IMR-90 (cell line): ENCODE results near the gene GATA1. TPM values are rescaled to one million over a fixed set of nuclear protein-coding genes. Genes with fewer than 3 reads are reported as not detected.
A peak's percentile ranks its signal among the peaks of the same experiment; 100 is the strongest.

Source experiments
- ATAC-seq: fragments of 200-7000 bp; cut with Tn5 transposase; 2 replicates; pipeline ENCODE4 v1.9.1; 2020; ENCODE audit warnings: low read depth, mild to moderate bottlenecking, moderate library complexity
- BruUV-seq: library from RNA; stranded (reverse); fragments of 400-500 nt; replicated peaks from 2 replicates; lab custom pipeline; 2021; lab: Mats Ljungman, UMichigan
- CTCF ChIA-PET: fragments of 300-600 bp; formaldehyde crosslinking; extraction: SDS; loops from one replicate; lab custom pipeline; 2021; ENCODE audit warnings: antibody characterized with exemption; lab: Yijun Ruan, JAX
- POLR2A ChIA-PET: fragments of 300-600 bp; sonication (Branson Sonifier 250); formaldehyde crosslinking; loops from one replicate; lab custom pipeline; 2022; ENCODE audit warnings: antibody characterized with exemption; ENCODE audit not compliant: unreplicated experiment; lab: Charles Lee
- DNase-seq: peaks from one replicate; pipeline ENCODE4 v3.0.0; 2013
- H2AFZ ChIP-seq: replicated peaks from 2 replicates; pipeline ENCODE3; 2013; ENCODE audit warnings: low read length, mild to moderate bottlenecking; ENCODE audit not compliant: poor library complexity
- H2AK5ac ChIP-seq: 2 replicates; pipeline ENCODE4 v1.6.1; 2013; ENCODE audit warnings: low read depth, low read length, inconsistent platforms
- H2AK9ac ChIP-seq: replicated peaks from 2 replicates; pipeline ENCODE3; 2013; ENCODE audit warnings: mild to moderate bottlenecking, low read depth, low read length, moderate library complexity; ENCODE audit not compliant: poor library complexity
- H2BK120ac ChIP-seq: 2 replicates; pipeline ENCODE4 v1.6.1; 2013; ENCODE audit warnings: low read depth, low read length, inconsistent platforms
- H2BK15ac ChIP-seq: 3 replicates; pipeline ENCODE4 v1.6.1; 2013; ENCODE audit warnings: low read depth, low read length, inconsistent platforms
- H2BK20ac ChIP-seq: 2 replicates; pipeline ENCODE4 v1.6.1; 2013; ENCODE audit warnings: low read depth, mild to moderate bottlenecking, inconsistent platforms, low read length, moderate library complexity
- H2BK5ac ChIP-seq: 2 replicates; pipeline ENCODE4 v1.6.1; 2013; ENCODE audit warnings: mild to moderate bottlenecking, low read depth, low read length, inconsistent platforms; ENCODE audit not compliant: poor library complexity, severe bottlenecking
- H3K14ac ChIP-seq: replicated peaks from 2 replicates; pipeline ENCODE4 v1.6.1; 2013; ENCODE audit warnings: low read depth, low read length, inconsistent platforms
- H3K18ac ChIP-seq: 2 replicates; pipeline ENCODE4 v1.6.1; 2013; ENCODE audit warnings: low read depth, low read length, control low read depth
- H3K23ac ChIP-seq: 2 replicates; pipeline ENCODE4 v1.6.1; 2013; ENCODE audit warnings: low read depth, low read length, inconsistent platforms
- H3K27ac ChIP-seq: 2 replicates; pipeline ENCODE4 v1.5.1; 2013; ENCODE audit warnings: mild to moderate bottlenecking, control low read depth, low read length; ENCODE audit not compliant: insufficient read depth
- H3K27me3 ChIP-seq: 2 replicates; pipeline ENCODE4 v1.6.1; 2013; ENCODE audit warnings: low read length; ENCODE audit not compliant: control insufficient read depth, insufficient read depth
- H3K36me3 ChIP-seq: 2 replicates; pipeline ENCODE4 v1.6.1; 2013; ENCODE audit warnings: low read length, mixed read lengths; ENCODE audit not compliant: control insufficient read depth, insufficient read depth
- H3K4ac ChIP-seq: 2 replicates; pipeline ENCODE4 v1.6.1; 2013; ENCODE audit warnings: low read depth, low read length, inconsistent platforms
- H3K4me1 ChIP-seq: 2 replicates; pipeline ENCODE4 v1.6.1; 2013; ENCODE audit warnings: low read length, mixed read lengths; ENCODE audit not compliant: control insufficient read depth, insufficient read depth
- H3K4me2 ChIP-seq: 2 replicates; pipeline ENCODE4 v1.6.1; 2013; ENCODE audit warnings: low read depth, mild to moderate bottlenecking, control low read depth, low read length, moderate library complexity
- H3K4me3 ChIP-seq: 2 replicates; pipeline ENCODE4 v1.5.1; 2013; ENCODE audit warnings: low read depth, mild to moderate bottlenecking, control low read depth, low read length, moderate library complexity; ENCODE audit not compliant: insufficient read depth
- H3K56ac ChIP-seq: 2 replicates; pipeline ENCODE4 v1.6.1; 2013; ENCODE audit warnings: low read length, inconsistent platforms; ENCODE audit not compliant: insufficient read depth; ENCODE audit errors: extremely low read depth
- H3K79me1 ChIP-seq, 2 experiments: 2 replicates each; pipeline ENCODE4 v1.6.1; 2013; ENCODE audit warnings: low read length in 2 of 2, inconsistent platforms in 1 of 2, low read depth in 1 of 2
- H3K9ac ChIP-seq: 2 replicates; pipeline ENCODE4 v1.6.1; 2013; ENCODE audit warnings: low read depth, low read length, control low read depth
- H3K9me1 ChIP-seq: 2 replicates; pipeline ENCODE4 v1.6.1; 2013; ENCODE audit warnings: low read length, inconsistent platforms; ENCODE audit not compliant: insufficient read depth
- H3K9me3 ChIP-seq: 2 replicates; pipeline ENCODE4 v1.6.1; 2013; ENCODE audit warnings: low read length; ENCODE audit not compliant: control insufficient read depth, insufficient read depth
- H4K20me1 ChIP-seq: 2 replicates; pipeline ENCODE4 v1.6.1; 2013; ENCODE audit warnings: low read length, inconsistent platforms; ENCODE audit not compliant: insufficient read depth
- H4K5ac ChIP-seq: 2 replicates; pipeline ENCODE4 v1.6.1; 2013; ENCODE audit warnings: mild to moderate bottlenecking, low read depth, low read length, control low read depth
- H4K8ac ChIP-seq, 2 experiments: 2 replicates each; pipeline ENCODE4 v1.6.1; 2013; ENCODE audit warnings: low read depth in 2 of 2, low read length in 2 of 2, control low read depth in 1 of 2, inconsistent platforms in 1 of 2
- H4K91ac ChIP-seq: 2 replicates; pipeline ENCODE4 v1.6.1; 2013; ENCODE audit warnings: low read depth, low read length, inconsistent platforms; ENCODE audit not compliant: insufficient read depth
- BHLHE40 ChIP-seq: fragments of 150-350 bp; IDR thresholded peaks from 2 replicates; pipeline ENCODE4 v1.6.1; 2016; ENCODE audit warnings: mild to moderate bottlenecking, low read depth, low read length
- CEBPB ChIP-seq: IDR thresholded peaks from 2 replicates; pipeline ENCODE4 v1.6.1; 2012; ENCODE audit warnings: low read depth, low read length, improper control_type of control experiment
- FOS ChIP-seq: fragments of 150-350 bp; IDR thresholded peaks from 2 replicates; pipeline ENCODE4 v1.6.1; 2016; ENCODE audit warnings: low read depth, low read length
- MAFK ChIP-seq: IDR thresholded peaks from 2 replicates; pipeline ENCODE4 v1.6.1; 2012; ENCODE audit warnings: low read depth, low read length, improper control_type of control experiment
- MAZ ChIP-seq: IDR thresholded peaks from 2 replicates; pipeline ENCODE4 v1.6.1; 2012; ENCODE audit warnings: low read depth, mild to moderate bottlenecking, low read length, improper control_type of control experiment, moderate library complexity, borderline replicate concordance
- RAD21 ChIP-seq: IDR thresholded peaks from 2 replicates; pipeline ENCODE4 v1.6.1; 2012; ENCODE audit warnings: low read length, improper control_type of control experiment
- RCOR1 ChIP-seq: IDR thresholded peaks from 2 replicates; pipeline ENCODE4 v1.6.1; 2012; ENCODE audit warnings: mild to moderate bottlenecking, low read length, improper control_type of control experiment; ENCODE audit not compliant: insufficient replicate concordance
- RFX5 ChIP-seq: IDR thresholded peaks from 2 replicates; pipeline ENCODE4 v1.8.0; 2012; ENCODE audit warnings: low read depth, mild to moderate bottlenecking, low read length, moderate library complexity
- USF2 ChIP-seq: fragments of 150-350 bp; IDR thresholded peaks from 2 replicates; pipeline ENCODE4 v1.6.1; 2017; ENCODE audit warnings: mild to moderate bottlenecking, antibody characterized with exemption, low read length, low read depth
- WGBS, 2 experiments: methylation state at CpG; one replicate each; pipeline versions ENCODE4 v1.1.5 to v1.1.7; 2013; ENCODE audit warnings: missing lambda C conversion rate in 2 of 2; ENCODE audit not compliant: insufficient read length in 1 of 2; ENCODE audit errors: extremely low coverage in 2 of 2; 5-methylcytosine and 5-hydroxymethylcytosine counted together
- dilution Hi-C: fragments of 300-500 bp; cut with HindIII; formaldehyde crosslinking; loops from one replicate; pipeline ENCODE4 v1.14.3; 2018; ENCODE audit warnings: low sequenced_read_pairs; ENCODE audit not compliant: unreplicated experiment
- in situ Hi-C: fragments of 300-500 bp; cut with MboI; formaldehyde crosslinking; loops from 3 replicates; pipeline ENCODE4 v1.14.3; 2019; ENCODE audit warnings: low sequenced_read_pairs, inconsistent platforms, mixed read lengths
- intact Hi-C: fragments of 100-400 bp; cut with micrococcal nuclease; formaldehyde crosslinking; loops from 2 replicates; pipeline ENCODE4 v1.10.0; 2022
- polyA plus RNA-seq, 3 experiments: library from polyadenylated mRNA; depleted of rRNA; stranded (reverse); fragments of >200 nt; gene quantifications; 2 replicates each; pipeline ENCODE4 v1.2.3, GENCODE V29; 2012; ENCODE audit warnings: low replicate concordance in 1 of 3
- total RNA-seq: library from RNA; depleted of rRNA; stranded (reverse); fragments of >200 nt; gene quantifications from 2 replicates; pipeline ENCODE4 v1.2.3, GENCODE V29; 2012

The GATA1 gene
- total and polyA plus RNA-seq, 2 of the 4 experiments (the other 2 are of a cell fraction): not detected

- ATAC-seq (no peak), DNase-seq (no peak)
- Histone ChIP-seq H3K56ac (no peak overlapping the region), H3K36me3 (no peaks in the 10 kb centered on the region), H3K79me1 (no peaks in the 10 kb centered on the region), H2BK120ac (no peak overlapping the region), H4K20me1 (no peaks in the 10 kb centered on the region), H4K5ac (no peak overlapping the region), H4K91ac (no peak overlapping the region), H2AFZ (peak overlapping the region; percentile 80), H2BK5ac (no peak overlapping the region), H3K4me3 (no peak overlapping the region), H3K18ac (no peak overlapping the region), H2BK20ac (no peak overlapping the region), H2BK15ac (no peak overlapping the region), H2AK9ac (peak overlapping the region; percentile 71), H3K4me1 (no peaks in the 10 kb centered on the region; the same call in none of the 2 replicates), H3K27me3 (peaks cover 4% of the 10 kb centered on the region; the same call in 1 of the 2 replicates), H3K23ac (no peak overlapping the region), H4K8ac (no peak overlapping the region; a peak in 1 of 4 replicates), H3K4me2 (no peak overlapping the region), H2AK5ac (no peak overlapping the region; the same call in 1 of the 2 replicates), H3K9me1 (peaks cover 7% of the 10 kb centered on the region; the same call in 1 of the 2 replicates), H3K27ac (no peak overlapping the region), H3K9ac (no peak overlapping the region), H3K9me3 (no peaks in the 10 kb centered on the region), H3K14ac (no peak overlapping the region), H3K4ac (peak overlapping the region; percentile 33; the same call in 1 of the 2 replicates)
- BruUV-seq: no TSS peak
- no peak for TF ChIP-seq CEBPB
- no peak for TF ChIP-seq MAFK
- no peak for TF ChIP-seq RFX5
- TF ChIP-seq RCOR1: no peak
- no peak for TF ChIP-seq MAZ
- TF ChIP-seq USF2: no peak
- TF ChIP-seq FOS: no peak
- TF ChIP-seq RAD21: no peak
- no peak for TF ChIP-seq BHLHE40
- ChIA-PET POLR2A (no interaction called here), CTCF (no interaction called here)
- in situ Hi-C loops: no loop called here
- WGBS, 2 experiments: 90% methylated on average over 4 of the region's 12 CpGs; no CpG with 5 or more reads in 1 of the 2 experiments
- dilution Hi-C loops: no loop called here
- intact Hi-C loops: no loop called here
Observed at GRCh38 chrX:48794340-48794910, 8.0 kb downstream of the GATA1 start.
